Measurements from ENCODE around the gene KIAA0319L. TPM values are rescaled to one million over a fixed set of nuclear protein-coding genes. Genes with fewer than 3 reads are reported as not detected.
A peak's percentile ranks its signal among the peaks of the same experiment; 100 is the strongest.

Gene KIAA0319L
- total RNA-seq, 1 experiment from 2014 or later = 72.0 TPM

- Histone ChIP-seq H3K9me3 (ENCODE audit: insufficient read depth, low read depth) (no peaks in the 10 kb centered on the region), H3K4me2 (peak within 1 kb of the TSS; percentile 31; the same call in 1 of the 2 replicates), H2AFZ (no peak within 1 kb of the TSS), H3K27ac (no peak within 1 kb of the TSS), H3K4me1 (replicated peaks; ENCODE audit: insufficient read depth) (no peaks in the 10 kb centered on the region; the same call in 1 of the 2 replicates), H4K20me1 (ENCODE audit: insufficient read depth) (no peaks in the 10 kb centered on the region), H3K27me3 (ENCODE audit: insufficient read depth, low read depth) (no peaks in the 10 kb centered on the region), H3F3A (ENCODE audit: insufficient read depth, low read depth) (0 out of 2 replicates have a peak, but pooled peaks cover 4% of the 10 kb centered on the region), H3K79me2 (ENCODE audit: low read depth) (no peaks in the 10 kb centered on the region), H3K36me3 (ENCODE audit: low read depth) (no peaks in the 10 kb centered on the region), H3K9me2 (ENCODE audit: insufficient read depth) (no peaks in the 10 kb centered on the region), H3K4me3 (peak within 1 kb of the TSS; percentile 24; the same call in 1 of the 2 replicates)
- peak in 1 of 2 experiments; percentile 64 for DNase-seq
- no peak for TF ChIP-seq CTCF (conservative IDR thresholded peaks at IDR 0.05)
- no peak for TF ChIP-seq EZH2 (IDR thresholded peaks at IDR 0.05; ENCODE audit: low read depth)
- intact Hi-C loops (cut with micrococcal nuclease; ENCODE audit: unreplicated experiment) = no loop called here
- no TSS peak for BruUV-seq (replicated peaks)
- CTCF ChIA-PET = interaction anchor here (0.6 kb wide), 1 partner anchor 155 kb away, joined by 3 read pairs; no protein-coding TSS in a partner anchor
- POLR2A ChIA-PET (ENCODE audit: unreplicated experiment) = interaction anchor here (0.6 kb wide), 2 partner anchors 9 to 60 kb away, joined by 3 read pairs; no protein-coding TSS in a partner anchor
Measured at GRCh38 chr1:35573198-35574124, 16.3 kb upstream of the KIAA0319L start, which contains the start of gene TFAP2E. Gene TFAP2E (plus strand): TSS chr1:35573314. CDS start chr1:35573578, 264 bp downstream.

DNA sequence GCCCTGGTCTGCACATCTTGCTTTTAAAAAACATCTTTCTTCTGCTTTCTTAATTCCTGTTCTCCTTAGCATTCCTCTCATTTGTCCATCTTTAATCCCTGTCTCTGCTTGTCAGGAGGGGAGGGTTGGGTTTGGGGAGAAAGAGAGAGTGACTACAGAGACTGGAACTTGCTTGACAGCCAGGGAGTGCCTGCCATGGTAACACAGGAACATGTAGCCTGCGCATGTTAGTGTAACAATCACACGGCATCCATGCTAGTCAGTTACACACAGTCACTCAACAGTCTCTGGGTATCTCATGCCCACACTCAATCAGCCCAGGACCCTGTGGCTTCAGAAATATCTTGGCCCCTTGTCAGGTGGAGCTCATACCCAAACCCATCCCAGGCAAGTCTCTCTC, 15.1 kb upstream of the KIAA0319L start:
- H3K9me3 ChIP-seq (ENCODE audit: insufficient read depth, low read depth) = no peaks in the 10 kb centered on the region
- H3K79me2 ChIP-seq (ENCODE audit: low read depth) = no peaks in the 10 kb centered on the region
- no peak for TF ChIP-seq CTCF (conservative IDR thresholded peaks at IDR 0.05)
- no peak for DNase-seq
- H3K27ac ChIP-seq = no peak overlapping the region
- H3K4me3 ChIP-seq = no peak overlapping the region
- H3K4me1 ChIP-seq (replicated peaks; ENCODE audit: insufficient read depth) = no peaks in the 10 kb centered on the region; the same call in 1 of the 2 replicates
- no peaks in the 10 kb centered on the region for H3K9me2 ChIP-seq (ENCODE audit: insufficient read depth)
- no peak overlapping the region for H3K4me2 ChIP-seq
- H3F3A ChIP-seq (ENCODE audit: insufficient read depth, low read depth) = 0 out of 2 replicates have a peak, but pooled peaks cover 4% of the 10 kb centered on the region
- H2AFZ ChIP-seq = no peak overlapping the region
- no peaks in the 10 kb centered on the region for H3K36me3 ChIP-seq (ENCODE audit: low read depth)
- intact Hi-C loops (cut with micrococcal nuclease; ENCODE audit: unreplicated experiment) = no loop called here
- POLR2A ChIA-PET (ENCODE audit: unreplicated experiment) = no interaction called here
- BruUV-seq (replicated peaks) = no TSS peak
- no peaks in the 10 kb centered on the region for H3K27me3 ChIP-seq (ENCODE audit: insufficient read depth, low read depth)
- CTCF ChIA-PET = no interaction called here
- H4K20me1 ChIP-seq (ENCODE audit: insufficient read depth) = no peaks in the 10 kb centered on the region

DNA sequence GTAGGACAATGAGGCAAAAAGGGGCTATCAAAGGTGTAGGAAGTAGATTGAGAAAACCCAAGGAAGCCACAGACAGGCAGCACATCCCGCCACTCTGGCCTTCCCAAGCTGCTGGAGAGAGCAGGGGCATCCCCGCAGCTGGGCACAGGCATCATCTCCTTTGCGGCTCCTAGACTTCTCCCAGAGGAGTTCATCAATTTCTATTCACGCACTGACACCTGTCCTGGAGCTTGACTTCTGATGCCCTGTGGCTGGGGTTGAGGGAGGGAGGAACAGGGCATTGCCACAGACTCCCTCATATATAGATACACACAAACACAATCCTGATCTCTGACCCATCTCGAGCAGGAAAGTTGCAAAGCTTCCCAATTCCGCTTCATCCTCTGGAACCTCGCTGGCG, 14.1 kb upstream of the KIAA0319L start:
- BruUV-seq (replicated peaks) = no TSS peak
- Histone ChIP-seq H2AFZ (no peak overlapping the region), H3F3A (ENCODE audit: insufficient read depth, low read depth) (0 out of 2 replicates have a peak, but pooled peaks cover 4% of the 10 kb centered on the region), H4K20me1 (ENCODE audit: insufficient read depth) (no peaks in the 10 kb centered on the region), H3K4me2 (no peak overlapping the region), H3K4me3 (no peak overlapping the region), H3K9me3 (ENCODE audit: insufficient read depth, low read depth) (no peaks in the 10 kb centered on the region), H3K4me1 (replicated peaks; ENCODE audit: insufficient read depth) (no peaks in the 10 kb centered on the region; the same call in 1 of the 2 replicates), H3K27me3 (ENCODE audit: insufficient read depth, low read depth) (no peaks in the 10 kb centered on the region), H3K9me2 (ENCODE audit: insufficient read depth) (no peaks in the 10 kb centered on the region), H3K36me3 (ENCODE audit: low read depth) (no peaks in the 10 kb centered on the region), H3K79me2 (ENCODE audit: low read depth) (no peaks in the 10 kb centered on the region), H3K27ac (no peak overlapping the region)
- DNase-seq = no peak
- no peak for TF ChIP-seq CTCF (conservative IDR thresholded peaks at IDR 0.05)
- no peak for TF ChIP-seq EZH2 (IDR thresholded peaks at IDR 0.05; ENCODE audit: low read depth)
- POLR2A ChIA-PET (ENCODE audit: unreplicated experiment) = interaction anchor here (0.6 kb wide), 1 partner anchor 150 kb away, joined by 4 read pairs; no protein-coding TSS in a partner anchor
- CTCF ChIA-PET = interaction anchor here (0.6 to 0.7 kb wide), 2 partner anchors 151 to 210 kb away, joined by 4 to 5 read pairs; no protein-coding TSS in a partner anchor
- intact Hi-C loops (cut with micrococcal nuclease; ENCODE audit: unreplicated experiment) = no loop called here
